Embryonic facial prominence (tissue), 1 donor: ENCODE measurements around the gene KPRP.

Source experiments
- DNase-seq: peaks from one replicate; pipeline ENCODE4 v3.0.0-alpha.2; 2016; ENCODE audit errors: extremely low spot score

KPRP gene

GRCh38 chr1:152774875-152775274, 17.1 kb downstream of the KPRP start, which contains the start of gene LCE1F:
TSS of gene LCE1F (plus strand) at chr1:152775140. CDS start at chr1:152776372, 1,232 bp downstream.
- no peak for DNase-seq

GRCh38 chr1:152776361-152776760, 18.5 kb downstream of the KPRP start:
- no peak for DNase-seq

- no peak for DNase-seq
Observed at GRCh38 chr1:152777510-152778137, 19.8 kb downstream of the KPRP start.

DNA sequence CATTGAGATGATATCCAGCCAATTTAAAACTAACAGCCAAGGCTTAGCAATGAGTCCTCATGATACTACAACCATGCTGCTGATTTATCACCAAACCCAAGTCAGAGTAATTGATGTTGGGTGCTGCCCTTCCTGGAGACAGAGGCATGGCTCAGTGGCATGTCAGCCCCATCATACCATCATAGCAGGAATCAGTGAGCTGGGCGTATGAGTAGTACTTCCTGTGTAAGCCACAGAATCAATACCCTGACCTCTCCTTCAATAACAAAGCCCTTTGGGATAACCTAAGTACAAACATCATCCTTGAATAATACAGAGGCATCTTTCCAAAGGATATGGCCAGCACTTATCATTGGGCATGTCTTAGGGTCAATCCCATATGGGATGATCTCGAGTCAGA, 25.3 kb downstream of the KPRP start:
- no peak for DNase-seq

DNA sequence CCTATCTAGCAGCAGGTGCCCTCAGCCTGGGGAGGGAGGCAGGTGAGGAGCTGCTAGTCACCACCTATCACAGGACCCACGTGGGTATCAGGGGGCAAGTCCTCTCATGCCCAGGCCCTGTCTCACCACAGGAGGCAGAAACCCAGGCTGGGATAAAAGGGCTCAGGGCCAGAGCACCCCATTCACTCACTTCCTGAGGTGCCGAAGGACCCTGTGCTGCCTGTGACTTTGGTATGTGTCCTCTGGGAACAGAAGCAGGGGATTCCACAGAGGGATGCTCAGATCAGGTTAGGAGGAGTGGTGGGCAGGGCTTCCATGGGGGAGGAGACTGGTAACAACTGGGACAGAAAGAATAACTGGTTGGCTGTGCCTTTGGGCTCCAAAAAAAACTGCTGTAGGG, 28.3 kb downstream of the KPRP start, which contains the start of gene LCE1E:
TSS of gene LCE1E (plus strand) at position 181 of the 400 bp plus-strand sequence. CDS start 1,043 bp downstream, outside the sequence.
- no peak for DNase-seq

GRCh38 chr1:152795686-152796085, 37.9 kb downstream of the KPRP start:
- no peak for DNase-seq

DNA sequence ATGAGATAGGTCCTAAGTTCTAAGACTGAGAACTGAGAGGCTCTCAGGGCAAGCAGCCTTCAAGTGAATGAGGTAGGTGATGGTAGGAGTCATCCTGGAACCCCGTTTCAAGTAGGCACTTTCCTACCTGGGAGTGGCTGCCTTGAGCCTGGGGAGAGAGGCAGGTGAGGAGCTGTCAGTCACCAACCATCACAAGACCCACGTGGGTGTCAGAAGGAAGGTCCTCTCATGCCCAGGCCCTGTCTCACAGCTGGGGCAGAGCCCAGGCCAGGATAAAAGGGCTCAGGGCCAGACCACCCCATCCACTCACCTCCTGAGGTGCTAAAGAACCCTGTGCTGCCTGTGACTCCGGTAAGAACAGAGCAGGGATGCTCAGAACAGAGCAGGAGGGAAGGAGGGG, 38.6 kb downstream of the KPRP start, which contains the start of gene LCE1D:
TSS of gene LCE1D (plus strand) at position 301 of the 400 bp plus-strand sequence. CDS start 1,074 bp downstream, outside the sequence.
- DNase-seq: no peak

DNA sequence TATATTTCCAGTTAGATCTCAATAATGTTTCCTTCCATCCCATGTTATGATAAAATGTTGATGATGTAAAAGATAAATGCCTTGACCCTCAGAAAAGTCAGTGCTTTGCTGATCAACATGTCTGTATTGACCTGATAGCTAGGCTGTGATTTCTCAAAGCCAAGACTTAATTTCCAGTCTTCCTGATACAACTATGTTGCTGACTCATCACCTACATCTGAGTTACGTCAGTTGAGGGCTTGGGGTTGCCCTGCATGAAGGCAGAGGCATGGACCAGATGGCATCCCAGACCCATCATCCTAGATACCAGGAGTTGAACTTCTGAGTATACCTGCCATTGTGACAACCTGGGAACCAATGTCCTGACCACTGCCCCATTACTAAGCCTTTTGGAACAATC, 43.5 kb downstream of the KPRP start:
- DNase-seq: no peak

- no peak for DNase-seq
Observed at GRCh38 chr1:152806576-152806975, 48.8 kb downstream of the KPRP start, which contains the start of gene LCE1C. TSS of gene LCE1C (minus strand) at chr1:152806651. CDS start at chr1:152805478, 1,173 bp downstream.

- no peak for DNase-seq
Observed at GRCh38 chr1:152811050-152811449, 53.2 kb downstream of the KPRP start.
